GM12873 (cell line): ENCODE results near the gene ESF1.

ENCODE experiments used
- TF ChIP-seq, protein P1 (sequence below): IDR thresholded peaks from 2 replicates; pipeline ENCODE4 v1.5.1; 2012; ENCODE audit warnings: low read depth, mild to moderate bottlenecking, moderate library complexity, low read length, control low read depth; ENCODE audit not compliant: insufficient read depth; ENCODE audit errors: missing control alignments

The ESF1 gene

DNA sequence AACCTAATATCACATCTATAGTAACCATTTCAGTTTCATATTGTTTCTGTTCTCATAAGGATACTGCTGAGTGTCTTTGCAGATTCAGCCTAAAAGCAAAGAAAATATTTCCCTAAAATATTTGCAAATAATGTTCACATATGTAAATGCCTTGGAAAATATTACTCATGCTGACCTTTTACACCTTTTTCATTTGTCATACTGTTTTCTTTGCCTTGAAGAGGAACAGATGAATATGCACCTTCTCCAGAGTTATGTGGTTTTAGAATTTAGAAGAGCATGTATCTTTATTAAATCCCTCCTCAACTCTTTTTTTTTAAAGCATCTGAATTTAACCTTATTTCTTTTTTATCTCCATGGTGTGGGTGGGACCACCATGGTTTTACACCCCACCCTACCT lies 32.6 kb upstream of the ESF1 start:
- TF ChIP-seq, protein P1, sequence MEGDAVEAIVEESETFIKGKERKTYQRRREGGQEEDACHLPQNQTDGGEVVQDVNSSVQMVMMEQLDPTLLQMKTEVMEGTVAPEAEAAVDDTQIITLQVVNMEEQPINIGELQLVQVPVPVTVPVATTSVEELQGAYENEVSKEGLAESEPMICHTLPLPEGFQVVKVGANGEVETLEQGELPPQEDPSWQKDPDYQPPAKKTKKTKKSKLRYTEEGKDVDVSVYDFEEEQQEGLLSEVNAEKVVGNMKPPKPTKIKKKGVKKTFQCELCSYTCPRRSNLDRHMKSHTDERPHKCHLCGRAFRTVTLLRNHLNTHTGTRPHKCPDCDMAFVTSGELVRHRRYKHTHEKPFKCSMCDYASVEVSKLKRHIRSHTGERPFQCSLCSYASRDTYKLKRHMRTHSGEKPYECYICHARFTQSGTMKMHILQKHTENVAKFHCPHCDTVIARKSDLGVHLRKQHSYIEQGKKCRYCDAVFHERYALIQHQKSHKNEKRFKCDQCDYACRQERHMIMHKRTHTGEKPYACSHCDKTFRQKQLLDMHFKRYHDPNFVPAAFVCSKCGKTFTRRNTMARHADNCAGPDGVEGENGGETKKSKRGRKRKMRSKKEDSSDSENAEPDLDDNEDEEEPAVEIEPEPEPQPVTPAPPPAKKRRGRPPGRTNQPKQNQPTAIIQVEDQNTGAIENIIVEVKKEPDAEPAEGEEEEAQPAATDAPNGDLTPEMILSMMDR, result no peak

GRCh38 chr20:13816757-13817156 lies 32.0 kb upstream of the ESF1 start:
- TF ChIP-seq, protein P1, result no peak

DNA sequence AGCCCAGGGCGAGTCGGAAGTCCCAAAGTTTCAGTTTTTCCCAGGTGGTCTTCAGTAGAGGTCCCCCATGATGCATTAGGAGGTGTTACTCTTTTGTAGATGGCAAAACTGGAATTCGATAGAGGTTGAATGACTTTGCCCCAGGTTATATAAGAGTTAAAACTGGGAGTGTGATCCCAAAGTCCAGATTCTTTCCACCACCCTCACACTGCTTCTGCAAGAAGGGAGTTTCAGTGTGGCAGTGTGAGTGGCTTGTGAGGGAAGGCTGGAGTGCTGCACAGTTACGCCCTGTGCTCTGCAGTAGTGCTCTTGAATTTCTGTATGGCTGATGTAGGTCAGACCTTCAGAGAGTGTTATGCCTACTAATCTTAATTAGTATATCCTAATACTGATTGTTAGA lies 30.0 kb upstream of the ESF1 start:
- TF ChIP-seq, protein P1, result no peak

- TF ChIP-seq, protein P1, result no peak
Observed at GRCh38 chr20:13813910-13814309, 29.2 kb upstream of the ESF1 start.

DNA sequence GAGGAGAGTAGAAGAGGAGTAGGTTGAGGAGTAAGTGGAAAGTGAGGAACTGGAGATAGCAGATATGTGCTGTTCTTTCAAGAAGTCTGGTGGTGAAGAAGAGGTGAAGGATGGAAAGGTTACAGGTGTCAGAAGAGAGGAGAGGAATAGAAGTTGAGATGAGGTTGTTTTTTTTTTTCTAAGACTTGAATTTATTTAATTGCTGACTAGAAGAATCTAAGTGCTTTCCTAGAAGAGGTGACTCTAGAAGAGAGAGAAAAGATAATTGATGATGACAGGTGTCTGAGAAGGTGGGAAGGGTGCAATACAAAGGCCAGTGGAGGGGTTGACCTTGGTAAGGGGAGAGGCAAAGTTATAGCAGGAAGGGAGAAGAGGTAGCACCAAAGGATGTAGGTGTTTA lies 25.7 kb upstream of the ESF1 start:
- TF ChIP-seq, protein P1, result no peak

- TF ChIP-seq, protein P1, result no peak
Observed at GRCh38 chr20:13809855-13810254, 25.1 kb upstream of the ESF1 start.

DNA sequence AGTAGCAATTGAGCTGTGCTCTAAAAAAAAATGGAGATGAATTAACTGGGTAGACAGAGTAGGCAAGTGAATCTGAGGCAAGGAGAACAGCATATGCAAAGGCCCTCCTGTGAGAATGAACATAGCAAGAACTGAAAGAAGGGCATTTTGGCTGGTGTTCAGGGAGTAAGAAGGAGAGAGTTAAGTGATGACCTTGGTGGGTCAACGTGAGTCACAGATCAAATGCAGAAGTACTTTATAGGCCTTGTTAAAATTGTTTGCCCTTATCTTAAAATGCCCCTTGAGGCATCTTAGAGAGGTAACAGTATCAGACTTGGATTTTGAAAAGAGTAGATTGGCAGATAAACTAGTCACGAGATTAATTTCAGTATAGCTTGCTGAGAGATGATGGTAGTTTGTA lies 24.7 kb upstream of the ESF1 start:
- TF ChIP-seq, protein P1, result no peak
